Osteocyte (in vitro differentiated cells): ENCODE results near the gene NCBP2L. TPM values are rescaled to one million over a fixed set of nuclear protein-coding genes. Genes with fewer than 3 reads are reported as not detected.
"Not testable (repeated sequence)": the region's sequence is repeated elsewhere in the genome, so short reads cannot be mapped to it uniquely, and the experiment has no call there.

ENCODE experiments used
- DNase-seq: peaks from one replicate; pipeline ENCODE4 v3.0.0; 2021; ENCODE audit warnings: mixed read lengths; ENCODE audit not compliant: unreplicated experiment; ENCODE audit errors: extremely low spot score
- H3K27ac Mint-ChIP-seq: one replicate; pipeline ENCODE4 v1.8.0; 2021; ENCODE audit warnings: mild to moderate bottlenecking, mixed read lengths; ENCODE audit not compliant: unreplicated experiment
- H3K27me3 Mint-ChIP-seq: one replicate; pipeline ENCODE4 v1.8.0; 2021; ENCODE audit warnings: mixed read lengths; ENCODE audit not compliant: unreplicated experiment
- H3K36me3 Mint-ChIP-seq: one replicate; pipeline ENCODE4 v1.8.0; 2021; ENCODE audit warnings: mixed read lengths; ENCODE audit not compliant: unreplicated experiment
- H3K4me1 Mint-ChIP-seq: one replicate; pipeline ENCODE4 v1.8.0; 2021; ENCODE audit warnings: mixed read lengths; ENCODE audit not compliant: unreplicated experiment
- H3K4me3 Mint-ChIP-seq: one replicate; pipeline ENCODE4 v1.8.0; 2021; ENCODE audit warnings: mild to moderate bottlenecking, moderate library complexity, mixed read lengths; ENCODE audit not compliant: unreplicated experiment
- H3K9me3 Mint-ChIP-seq: one replicate; pipeline ENCODE4 v1.8.0; 2021; ENCODE audit warnings: mixed read lengths; ENCODE audit not compliant: unreplicated experiment
- CTCF ChIP-seq: fragments of 200-600 bp; sonication (generic); IDR thresholded peaks from 2 replicates; pipeline ENCODE4 v1.5.0; 2021; ENCODE audit warnings: antibody characterized with exemption, mild to moderate bottlenecking, moderate library complexity
- total RNA-seq: library from RNA; stranded (reverse); gene quantifications from 2 replicates; pipeline ENCODE4 v1.2.1, GENCODE V29; 2021

The NCBP2L gene
- total RNA-seq, 1 donor from 2014 or later = not detected

DNA sequence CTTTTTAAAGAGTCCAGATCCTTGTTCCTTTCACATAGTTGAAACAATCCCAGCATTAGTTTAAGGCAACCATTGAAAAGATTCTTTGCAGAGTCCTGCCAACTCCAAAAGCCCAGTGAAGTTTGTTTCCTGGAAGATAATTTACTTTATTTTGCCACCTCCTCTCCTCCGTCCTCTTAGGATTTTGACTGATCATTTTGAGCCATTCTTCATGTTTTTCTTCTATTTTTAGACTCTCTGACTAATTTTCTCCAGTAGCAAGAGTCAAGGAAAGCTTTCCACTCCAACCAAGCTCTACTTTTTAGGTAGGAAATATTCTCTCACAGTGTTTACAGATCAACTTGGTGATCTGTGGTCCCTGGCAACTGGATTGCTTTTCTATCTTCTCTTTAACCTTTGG, 10.3 kb downstream of the NCBP2L start:
- Mint-ChIP-seq H3K36me3 (no peaks in the 10 kb centered on the region), H3K4me3 (no peak overlapping the region), H3K27me3 (peaks cover 19% of the 10 kb centered on the region), H3K4me1 (no peaks in the 10 kb centered on the region), H3K27ac (no peak overlapping the region), H3K9me3 (no peaks in the 10 kb centered on the region)
- no peak for TF ChIP-seq CTCF
- DNase-seq = no peak

DNA sequence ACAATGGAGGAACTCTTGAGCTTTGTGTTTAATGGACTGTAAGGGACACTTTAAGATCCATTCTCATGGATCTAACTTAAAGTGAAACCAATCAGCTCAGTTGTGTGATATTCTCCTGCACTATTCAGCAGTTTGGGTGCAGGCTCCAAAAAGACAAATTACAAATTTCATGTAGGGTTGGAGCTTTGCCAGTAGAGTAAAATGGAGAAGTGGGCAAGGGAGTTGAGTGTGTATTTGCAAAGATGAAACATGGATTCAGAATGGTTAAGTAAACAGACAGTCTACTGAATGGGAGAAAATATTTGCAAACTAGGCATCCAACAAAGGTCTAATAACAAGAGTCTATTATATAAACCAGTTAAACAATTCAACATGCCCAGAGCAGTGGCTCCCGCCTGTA, 26.9 kb downstream of the NCBP2L start:
- no peak for DNase-seq
- Mint-ChIP-seq H3K27me3 (peaks cover 11% of the 10 kb centered on the region), H3K27ac (no peak overlapping the region), H3K4me3 (no peak overlapping the region), H3K36me3 (no peaks in the 10 kb centered on the region), H3K9me3 (peaks cover 13% of the 10 kb centered on the region), H3K4me1 (no peaks in the 10 kb centered on the region)
- no peak for TF ChIP-seq CTCF

DNA sequence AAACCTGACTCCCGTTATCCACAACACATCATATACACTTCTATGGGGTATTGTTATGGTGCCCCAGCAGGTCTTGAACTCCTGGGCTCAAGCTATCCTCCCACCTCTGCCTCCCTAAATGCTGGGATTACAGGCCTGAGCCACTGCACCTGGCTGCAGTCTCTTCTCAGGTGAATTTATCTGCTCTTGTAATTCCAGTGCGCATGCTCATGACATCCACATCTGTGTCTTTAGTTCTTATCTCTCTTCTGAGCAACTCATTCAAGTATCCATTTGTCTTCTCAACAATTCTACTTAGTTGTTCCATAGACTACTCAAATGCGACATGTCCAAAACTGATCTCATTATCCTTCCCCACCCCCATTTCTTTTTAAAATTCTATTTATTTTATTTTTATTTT, 27.6 kb downstream of the NCBP2L start:
- Mint-ChIP-seq H3K4me1 (no peaks in the 10 kb centered on the region), H3K27me3 (peaks cover 10% of the 10 kb centered on the region), H3K4me3 (no peak overlapping the region), H3K36me3 (no peaks in the 10 kb centered on the region), H3K27ac (no peak overlapping the region), H3K9me3 (peaks cover 13% of the 10 kb centered on the region)
- DNase-seq = no peak
- no peak for TF ChIP-seq CTCF

DNA sequence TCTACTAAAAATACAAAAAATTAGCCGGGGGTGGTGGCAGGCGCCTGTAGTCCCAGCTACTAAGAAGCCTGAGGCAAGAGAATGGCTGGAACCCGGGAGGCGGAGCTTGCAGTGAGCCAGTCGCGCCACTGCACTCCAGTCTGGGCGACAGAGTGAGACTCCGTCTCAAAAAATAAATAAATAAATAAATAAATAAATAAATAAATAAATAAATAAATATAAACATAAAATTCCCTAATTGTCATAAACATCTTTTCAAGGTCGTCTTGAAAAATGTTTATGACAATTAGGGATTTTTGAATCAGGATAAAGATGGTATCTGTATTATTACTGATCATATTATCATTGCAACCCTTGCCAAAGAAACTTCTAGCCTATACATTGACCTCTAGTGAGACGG, 32.5 kb downstream of the NCBP2L start:
- H3K36me3 Mint-ChIP-seq, H3K9me3 Mint-ChIP-seq, DNase-seq, H3K27ac Mint-ChIP-seq, H3K4me1 Mint-ChIP-seq, H3K4me3 Mint-ChIP-seq: not testable (repeated sequence)
- H3K27me3 Mint-ChIP-seq = peaks cover 17% of the 10 kb centered on the region

GRCh38 chrX:107818900-107819521, 41.5 kb downstream of the NCBP2L start:
- no peak for DNase-seq
- no peak overlapping the region for H3K27ac Mint-ChIP-seq
- peaks cover 4% of the 10 kb centered on the region for H3K4me1 Mint-ChIP-seq
- H3K36me3 Mint-ChIP-seq = no peaks in the 10 kb centered on the region
- TF ChIP-seq CTCF = no peak
- H3K4me3 Mint-ChIP-seq = no peak overlapping the region
- peaks cover 3% of the 10 kb centered on the region for H3K9me3 Mint-ChIP-seq
- peaks cover 2% of the 10 kb centered on the region for H3K27me3 Mint-ChIP-seq

DNA sequence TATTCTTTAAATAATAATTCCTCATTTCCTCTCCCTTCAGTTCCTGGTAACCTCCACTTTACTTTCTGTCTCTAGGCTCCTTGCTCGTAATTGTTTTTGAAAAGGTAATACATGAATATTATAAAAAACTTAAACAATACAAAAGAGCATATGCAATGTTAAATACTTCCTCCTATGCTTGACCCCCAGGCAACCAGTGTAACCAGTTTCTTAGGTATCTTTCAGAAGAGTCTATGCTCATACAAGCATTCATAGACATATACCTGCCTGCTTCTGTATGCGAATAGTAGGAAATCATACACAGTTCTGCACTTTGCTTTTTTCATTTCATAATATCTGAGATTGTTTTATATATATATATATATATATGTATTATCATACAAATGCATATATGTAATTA, 45.5 kb downstream of the NCBP2L start:
- peaks cover 19% of the 10 kb centered on the region for H3K4me1 Mint-ChIP-seq
- no peak for DNase-seq
- no peak for TF ChIP-seq CTCF
- peaks cover 2% of the 10 kb centered on the region for H3K27me3 Mint-ChIP-seq
- H3K9me3 Mint-ChIP-seq = peaks cover 3% of the 10 kb centered on the region
- H3K27ac Mint-ChIP-seq = no peak overlapping the region
- H3K36me3 Mint-ChIP-seq = no peaks in the 10 kb centered on the region
- no peak overlapping the region for H3K4me3 Mint-ChIP-seq
